RWPE1 (cell line): ENCODE data around the gene DPRX.
"Not testable (repeated sequence)": the region's sequence is repeated elsewhere in the genome, so short reads cannot be mapped to it uniquely, and the experiment has no call there.

Experiments used
- CTCF ChIA-PET: fragments of 350-600 bp; sonication (Branson Sonifier 250); formaldehyde crosslinking; extraction: SDS; loops from one replicate; lab custom pipeline; 2021; lab: Yijun Ruan, JAX
- POLR2A ChIA-PET: fragments of 400-600 bp; formaldehyde crosslinking; extraction: SDS; loops from one replicate; lab custom pipeline; 2020; ENCODE audit warnings: antibody characterized with exemption; ENCODE audit not compliant: low non-redundant PET; lab: Yijun Ruan, JAX
- DNase-seq: peaks from one replicate; pipeline ENCODE4 v3.0.0; 2012; ENCODE audit warnings: low spot score
- H3K27ac ChIP-seq: fragments of 450-650 bp; 2 replicates; pipeline ENCODE4 v1.5.1; 2017
- CTCF ChIP-seq: fragments of 450-650 bp; conservative IDR thresholded peaks from 2 replicates; pipeline ENCODE4 v1.5.1; 2017; ENCODE audit warnings: low read depth, mild to moderate bottlenecking

The DPRX gene

DNA sequence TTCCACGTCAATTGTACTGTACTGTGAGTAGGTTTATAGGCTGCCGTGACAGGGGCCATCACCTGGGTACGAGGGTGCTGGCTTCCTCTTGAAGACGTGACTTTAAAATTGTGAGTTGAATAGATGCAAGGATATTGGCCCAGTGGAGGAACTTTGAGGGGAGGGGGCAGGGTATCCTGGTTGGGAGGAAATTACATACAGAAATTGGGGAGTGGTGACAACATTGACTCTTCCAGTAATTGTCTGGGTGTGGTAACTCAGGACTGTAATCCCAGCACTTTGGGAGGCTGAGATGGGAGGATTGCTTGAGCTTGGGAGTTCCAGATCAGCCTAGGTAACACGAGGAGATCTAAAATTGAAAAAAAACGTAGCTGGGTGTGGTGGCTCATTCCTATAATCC lies 30.4 kb downstream of the DPRX start:
- TF ChIP-seq CTCF = no peak
- DNase-seq = no peak
- H3K27ac ChIP-seq = no peak overlapping the region
- ChIA-PET CTCF (no interaction called here), POLR2A (no interaction called here)

- H3K27ac ChIP-seq = no peak overlapping the region
- DNase-seq = no peak
- POLR2A ChIA-PET = no interaction called here
- CTCF ChIA-PET = no interaction called here
- no peak for TF ChIP-seq CTCF
These were observed 32.4 kb downstream of the DPRX start for GRCh38 chr19:53664152-53664551.

- no peak for TF ChIP-seq CTCF
- ChIA-PET CTCF (interaction anchor here (0.6 kb wide), 1 partner anchor 109 kb away, joined by 5 read pairs; no protein-coding TSS in a partner anchor), POLR2A (no interaction called here)
- DNase-seq = no peak
- no peak overlapping the region for H3K27ac ChIP-seq
These were observed 33.0 kb downstream of the DPRX start for GRCh38 chr19:53664760-53665159.

- POLR2A ChIA-PET, CTCF ChIA-PET, DNase-seq, H3K27ac ChIP-seq: not testable (repeated sequence)
These were observed 34.5 kb downstream of the DPRX start for GRCh38 chr19:53666331-53666730.

GRCh38 chr19:53668804-53669203 lies 37.0 kb downstream of the DPRX start:
- H3K27ac ChIP-seq, CTCF ChIA-PET, DNase-seq: not testable (repeated sequence)
- POLR2A ChIA-PET = interaction anchor here (0.6 kb wide), 1 partner anchor 469 kb away, joined by 3 read pairs; the partner anchor contains the start of gene CNOT3

- CTCF ChIA-PET = no interaction called here
- no peak for TF ChIP-seq CTCF
- POLR2A ChIA-PET = no interaction called here
These were observed 38.5 kb downstream of the DPRX start for GRCh38 chr19:53670345-53670744.

DNA sequence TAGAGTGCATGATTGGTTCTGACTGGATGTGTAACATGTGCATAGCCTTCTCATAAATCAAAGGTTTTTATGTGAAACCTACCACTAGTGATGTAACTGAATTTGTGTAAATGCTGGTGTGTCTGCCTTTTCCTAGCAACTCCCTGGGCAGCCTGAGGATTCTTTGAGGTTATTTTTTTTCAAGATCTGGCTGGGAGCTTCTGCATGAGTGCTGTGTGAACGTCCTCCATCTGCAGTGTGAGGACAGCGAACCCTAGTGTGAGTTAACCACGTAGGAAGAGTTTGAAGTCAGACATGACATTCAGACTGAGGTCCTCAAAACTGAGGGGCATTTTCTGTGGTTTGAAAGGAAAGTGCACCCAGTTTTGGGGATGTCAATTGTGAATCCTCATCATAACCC lies 39.9 kb downstream of the DPRX start:
- no peak overlapping the region for H3K27ac ChIP-seq
- ChIA-PET CTCF (no interaction called here), POLR2A (no interaction called here)
- no peak for TF ChIP-seq CTCF
- no peak for DNase-seq

More at GRCh38 chr19:53670345-53670744, 38.5 kb downstream of the DPRX start:
- no peak for DNase-seq
- H3K27ac ChIP-seq = no peak overlapping the region
